Upper lobe of left lung (tissue), 6 donors: ENCODE measurements around the gene TMPRSS11D. TPM values are rescaled to one million over a fixed set of nuclear protein-coding genes. Genes with fewer than 3 reads are reported as not detected.

Experiments used
- ATAC-seq, 2 donors: fragments of 200-7000 bp; cut with Tn5 transposase; one replicate each; pipeline ENCODE4 v1.9.1; 2022; ENCODE audit warnings: mild to moderate bottlenecking in 2 of 2, moderate library complexity in 2 of 2; ENCODE audit not compliant: low FRiP score in 2 of 2
- DNase-seq, 2 donors: peaks; one replicate each; pipeline ENCODE4 v3.0.0-alpha.2; 2019 to 2020
- H3K27ac ChIP-seq, 4 donors: fragments of 200-600 bp; sonication (generic); one replicate each; pipeline ENCODE4 v1.5.1; 2016 to 2019
- H3K27me3 ChIP-seq, 4 donors: fragments of 200-600 bp; sonication (generic); one replicate each; pipeline ENCODE4 v1.5.1; 2017 to 2019
- H3K36me3 ChIP-seq, 4 donors: fragments of 200-600 bp; sonication (generic); one replicate each; pipeline ENCODE4 v1.5.1; 2016 to 2019
- H3K4me1 ChIP-seq, 4 donors: fragments of 200-600 bp; sonication (generic); one replicate each; pipeline ENCODE4 v1.5.1; 2018 to 2019
- H3K4me3 ChIP-seq, 4 donors: fragments of 200-600 bp; sonication (generic); one replicate each; pipeline ENCODE4 v1.5.1; 2017 to 2019; ENCODE audit warnings: mild to moderate bottlenecking in 2 of 4, moderate library complexity in 1 of 4
- H3K9me3 ChIP-seq, 4 donors: fragments of 200-600 bp; sonication (generic); one replicate each; pipeline ENCODE4 v1.5.1; 2018 to 2019
- EP300 ChIP-seq, 4 donors: sonication (generic); formaldehyde crosslinking; IDR thresholded peaks; one replicate each; pipeline ENCODE4 v1.5.1; 2017; ENCODE audit warnings: antibody characterized with exemption in 4 of 4, control low read depth in 2 of 4
- POLR2A ChIP-seq, 4 donors: fragments of 450-650 bp; IDR thresholded peaks; one replicate each; pipeline ENCODE4 v1.5.1; 2016 to 2017; ENCODE audit warnings: antibody characterized with exemption in 4 of 4, mild to moderate bottlenecking in 2 of 4
- POLR2AphosphoS5 ChIP-seq, 2 donors: sonication (generic); formaldehyde crosslinking; IDR thresholded peaks; one replicate each; pipeline ENCODE4 v1.5.1; 2017; ENCODE audit warnings: antibody characterized with exemption in 2 of 2
- WGBS, 2 donors: methylation state at CpG; one replicate each; pipeline ENCODE4 v1.1.5; 2017 to 2018; 5-methylcytosine and 5-hydroxymethylcytosine counted together
- total RNA-seq, 6 donors: library from RNA; depleted of rRNA in 4 of 6; stranded (reverse); fragments of >200 nt in 4 of 6; gene quantifications; one replicate each; pipeline versions ENCODE4 v1.1.0 to v1.2.1, GENCODE V29; 2016 to 2021
- TF ChIP-seq, protein P1 (sequence below), 6 experiments: fragments of 450-650 bp in 4 of 6; fragments of 200-600 bp in 2 of 6; sonication (generic) in 2 of 6; IDR thresholded peaks; one replicate each; pipeline ENCODE4 v1.5.1; 2016 to 2019; ENCODE audit warnings: antibody characterized with exemption in 6 of 6
- donor health status: DM: no; HTN: no; CAD: no; lungs with moderate emphysema.
- donor health status: DM: no; HTN: yes; CAD: no; lungs with severe emphysema.

TMPRSS11D gene
- total RNA-seq, 6 donors from 2014 or later = 1.0 to 1.6 TPM; not detected in 4

DNA sequence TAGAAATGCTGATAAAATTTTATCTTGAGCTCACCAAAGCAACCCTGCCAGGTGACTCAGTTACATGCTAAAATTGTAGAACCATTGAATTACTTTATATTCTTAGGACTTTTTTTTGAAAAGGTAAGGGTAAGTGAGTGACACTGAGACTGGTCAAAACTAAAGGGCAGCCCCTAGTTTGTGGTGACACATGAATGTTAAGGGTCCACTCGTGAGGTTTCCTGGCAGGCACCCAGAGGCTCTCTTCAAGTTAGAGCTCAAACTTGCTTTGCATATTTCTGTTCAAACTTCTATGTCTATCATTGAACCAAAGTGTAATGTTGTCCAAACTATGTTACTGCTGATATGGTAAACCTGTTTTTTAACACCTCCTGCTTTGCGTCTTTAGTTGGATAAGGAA lies 30.5 kb downstream of the TMPRSS11D start:
- TF ChIP-seq POLR2A (IDR thresholded peaks at IDR 0.05) (no peak), POLR2AphosphoS5 (IDR thresholded peaks at IDR 0.05) (no peak), EP300 (IDR thresholded peaks at IDR 0.05) (no peak)
- TF ChIP-seq, protein P1, sequence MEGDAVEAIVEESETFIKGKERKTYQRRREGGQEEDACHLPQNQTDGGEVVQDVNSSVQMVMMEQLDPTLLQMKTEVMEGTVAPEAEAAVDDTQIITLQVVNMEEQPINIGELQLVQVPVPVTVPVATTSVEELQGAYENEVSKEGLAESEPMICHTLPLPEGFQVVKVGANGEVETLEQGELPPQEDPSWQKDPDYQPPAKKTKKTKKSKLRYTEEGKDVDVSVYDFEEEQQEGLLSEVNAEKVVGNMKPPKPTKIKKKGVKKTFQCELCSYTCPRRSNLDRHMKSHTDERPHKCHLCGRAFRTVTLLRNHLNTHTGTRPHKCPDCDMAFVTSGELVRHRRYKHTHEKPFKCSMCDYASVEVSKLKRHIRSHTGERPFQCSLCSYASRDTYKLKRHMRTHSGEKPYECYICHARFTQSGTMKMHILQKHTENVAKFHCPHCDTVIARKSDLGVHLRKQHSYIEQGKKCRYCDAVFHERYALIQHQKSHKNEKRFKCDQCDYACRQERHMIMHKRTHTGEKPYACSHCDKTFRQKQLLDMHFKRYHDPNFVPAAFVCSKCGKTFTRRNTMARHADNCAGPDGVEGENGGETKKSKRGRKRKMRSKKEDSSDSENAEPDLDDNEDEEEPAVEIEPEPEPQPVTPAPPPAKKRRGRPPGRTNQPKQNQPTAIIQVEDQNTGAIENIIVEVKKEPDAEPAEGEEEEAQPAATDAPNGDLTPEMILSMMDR (IDR thresholded peaks at IDR 0.05) = no peak
- Histone ChIP-seq H3K27me3 (no peaks in the 10 kb centered on the region), H3K4me3 (no peak overlapping the region), H3K27ac (no peak overlapping the region), H3K36me3 (no peaks in the 10 kb centered on the region), H3K9me3 (peaks cover 0 to 1% (median 0%) of the 10 kb centered on the region in 4 donors), H3K4me1 (no peaks in the 10 kb centered on the region)
- no peak for ATAC-seq
- peak in 1 of 2 donors; percentile 31 for DNase-seq
- 49 to 62% methylated on average over 2 of the region's 2 CpGs for WGBS, 2 donors

DNA sequence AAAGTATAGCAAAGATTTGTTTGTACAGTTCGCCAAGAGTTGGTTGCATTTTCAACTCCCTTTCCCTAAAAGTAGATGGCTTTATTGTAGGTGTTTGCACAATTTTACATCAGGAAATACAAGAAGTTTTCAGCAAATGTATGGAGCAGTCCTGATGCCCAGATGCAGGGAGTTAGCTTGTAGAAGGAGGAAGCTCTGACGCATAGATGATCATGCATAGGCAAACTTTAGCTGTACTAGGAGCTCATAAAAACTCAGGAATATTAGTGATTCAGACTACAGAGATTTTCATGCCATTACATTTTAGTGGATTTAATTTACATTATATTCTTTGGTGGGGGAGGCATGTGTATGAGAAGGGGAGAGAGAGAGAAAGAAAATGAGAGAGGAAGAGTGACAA lies 62.9 kb downstream of the TMPRSS11D start:
- DNase-seq = no peak
- Histone ChIP-seq H3K36me3 (no peaks in the 10 kb centered on the region), H3K27me3 (no peaks in the 10 kb centered on the region), H3K4me3 (no peak overlapping the region), H3K27ac (no peak overlapping the region), H3K4me1 (no peaks in the 10 kb centered on the region), H3K9me3 (no peaks in the 10 kb centered on the region)
- TF ChIP-seq POLR2A (IDR thresholded peaks at IDR 0.05) = no peak
- TF ChIP-seq, protein P1 (IDR thresholded peaks at IDR 0.05) = no peak
- TF ChIP-seq EP300 (IDR thresholded peaks at IDR 0.05) = no peak
- TF ChIP-seq POLR2AphosphoS5 (IDR thresholded peaks at IDR 0.05) = no peak
- WGBS, 2 donors = 93 to 96% methylated on average over 2 of the region's 2 CpGs
- ATAC-seq = no peak

DNA sequence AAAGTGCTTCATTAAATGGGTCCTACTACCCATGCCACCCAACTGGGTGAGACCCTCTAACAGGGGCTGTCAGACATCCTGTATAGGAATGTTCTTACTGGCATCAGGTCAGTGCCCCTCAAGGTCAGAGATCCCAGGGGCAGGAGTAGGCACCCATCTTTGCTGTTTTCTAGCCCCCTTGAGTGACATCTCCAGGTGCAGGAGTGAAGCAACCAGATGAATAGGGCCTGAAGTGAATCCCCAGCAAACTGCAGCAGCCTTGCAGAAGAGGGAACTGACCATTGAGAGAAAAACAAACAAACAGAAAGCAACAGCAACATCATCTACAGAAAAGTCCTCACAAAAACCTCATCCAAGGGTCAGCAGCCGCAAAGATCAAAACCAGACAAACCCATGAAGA lies 73.8 kb downstream of the TMPRSS11D start:
- no peak for ATAC-seq
- Histone ChIP-seq H3K4me3 (no peak overlapping the region), H3K4me1 (no peaks in the 10 kb centered on the region), H3K9me3 (peaks cover 0 to 10% (median 3%) of the 10 kb centered on the region in 4 donors), H3K36me3 (no peaks in the 10 kb centered on the region), H3K27me3 (no peaks in the 10 kb centered on the region), H3K27ac (no peak overlapping the region)
- TF ChIP-seq EP300 (IDR thresholded peaks at IDR 0.05) = no peak
- no peak for TF ChIP-seq POLR2AphosphoS5 (IDR thresholded peaks at IDR 0.05)
- 79 to 100% methylated on average over 1 of the region's 1 CpG for WGBS, 2 donors
- no peak for DNase-seq

DNA sequence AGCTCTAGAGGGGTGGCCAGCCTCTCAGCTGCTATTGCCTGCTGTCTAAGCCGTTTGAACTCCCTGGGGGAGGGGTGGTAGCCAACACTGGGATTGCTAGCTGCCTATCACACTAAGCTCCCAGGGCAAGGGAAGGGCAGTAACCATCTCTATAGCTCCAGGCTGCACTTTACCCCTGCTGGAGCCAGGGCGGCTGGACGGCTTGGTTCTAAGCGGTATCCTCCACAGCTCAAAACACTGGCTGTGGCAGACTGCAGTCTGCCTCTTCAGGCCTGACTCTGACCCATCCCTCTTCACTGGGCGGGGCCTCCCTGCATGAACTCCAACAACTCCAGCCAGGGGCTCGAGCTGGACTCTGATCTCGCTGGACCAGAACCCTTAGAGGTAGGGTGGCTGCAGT lies 74.3 kb downstream of the TMPRSS11D start:
- no peak for TF ChIP-seq EP300 (IDR thresholded peaks at IDR 0.05)
- TF ChIP-seq POLR2AphosphoS5 (IDR thresholded peaks at IDR 0.05) = no peak
- TF ChIP-seq, protein P1 (IDR thresholded peaks at IDR 0.05) = no peak
- no peak for TF ChIP-seq POLR2A (IDR thresholded peaks at IDR 0.05)
- Histone ChIP-seq H3K27me3 (no peaks in the 10 kb centered on the region), H3K9me3 (peaks cover 0 to 8% (median 3%) of the 10 kb centered on the region in 4 donors), H3K4me1 (no peaks in the 10 kb centered on the region), H3K27ac (no peak overlapping the region), H3K36me3 (no peaks in the 10 kb centered on the region), H3K4me3 (no peak overlapping the region)
- no peak for DNase-seq
- ATAC-seq = no peak
- 87 to 95% methylated on average over 4 to 7 of the region's 7 CpGs for WGBS, 2 donors

DNA sequence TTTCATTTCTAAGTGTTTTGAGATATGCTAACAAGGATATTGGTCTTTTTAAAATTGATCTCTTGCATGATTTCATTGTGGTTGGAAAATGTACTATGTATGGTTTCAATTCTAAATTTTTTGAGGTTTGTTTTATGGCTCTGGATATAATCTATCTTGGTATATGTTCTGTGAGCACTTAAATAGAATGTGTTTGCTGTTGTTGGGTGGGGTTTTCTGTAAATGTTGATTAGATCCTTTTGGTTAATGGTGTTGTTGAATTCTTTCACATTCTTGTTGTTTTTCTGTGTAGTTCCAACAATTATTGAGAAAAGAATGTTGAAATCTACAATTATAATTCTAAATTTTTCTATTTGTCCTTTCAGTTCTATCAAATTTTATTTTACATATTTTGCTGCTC lies 87.0 kb downstream of the TMPRSS11D start:
- DNase-seq (no peak), ATAC-seq (no peak)
- Histone ChIP-seq H3K9me3 (no peaks in the 10 kb centered on the region), H3K4me3 (no peak overlapping the region), H3K27me3 (no peaks in the 10 kb centered on the region), H3K27ac (no peak overlapping the region), H3K36me3 (no peaks in the 10 kb centered on the region), H3K4me1 (no peaks in the 10 kb centered on the region)
- TF ChIP-seq POLR2AphosphoS5 (IDR thresholded peaks at IDR 0.05) (no peak), EP300 (IDR thresholded peaks at IDR 0.05) (no peak), POLR2A (IDR thresholded peaks at IDR 0.05) (no peak)
- TF ChIP-seq, protein P1 (IDR thresholded peaks at IDR 0.05) = no peak
